ENCODE data around the gene DPP4. TPM values are rescaled to one million over a fixed set of nuclear protein-coding genes. Genes with fewer than 3 reads are reported as not detected.

Gene DPP4
- total and polyA plus RNA-seq, 2 of the 13 experiments (the other 11 are each of a cell fraction or from before 2014, with no cell fraction given), result 39.4 to 109 TPM

- TF ChIP-seq LBX2 (CRISPR knock-in tag; IDR thresholded peaks at IDR 0.05; ENCODE audit: borderline replicate concordance) (no peak), ZFY (CRISPR knock-in tag; IDR thresholded peaks at IDR 0.05) (peak; percentile 21; the same call in 1 of the 2 replicates), NFKBIZ (CRISPR knock-in tag; IDR thresholded peaks at IDR 0.05) (no peak), THRA (CRISPR knock-in tag; IDR thresholded peaks at IDR 0.05; ENCODE audit: borderline replicate concordance) (peak; percentile 79; the same call in 1 of the 2 replicates), ZNF781 (CRISPR knock-in tag; IDR thresholded peaks at IDR 0.05; ENCODE audit: borderline replicate concordance, not compliant biosample characterization) (no peak), CENPT (CRISPR knock-in tag; IDR thresholded peaks at IDR 0.05; ENCODE audit: low read depth) (no peak), CEBPZ (IDR thresholded peaks at IDR 0.05; ENCODE audit: low read length) (no peak), PHF21A (CRISPR knock-in tag; IDR thresholded peaks at IDR 0.05) (no peak), HNF1B (CRISPR knock-in tag; IDR thresholded peaks at IDR 0.05) (no peak), ZNF589 (CRISPR knock-in tag; conservative IDR thresholded peaks at IDR 0.05) (no peak), ZNF609 (CRISPR knock-in tag; IDR thresholded peaks at IDR 0.05; ENCODE audit: borderline replicate concordance) (peak; percentile 69; the same call in 1 of the 2 replicates), CHD4 (IDR thresholded peaks at IDR 0.05; ENCODE audit: borderline replicate concordance, low read length) (no peak), CREBL2 (CRISPR knock-in tag; IDR thresholded peaks at IDR 0.05; ENCODE audit: borderline replicate concordance) (no peak), RAD21 (CRISPR knock-in tag; IDR thresholded peaks at IDR 0.05) (no peak), MEF2D (CRISPR knock-in tag; IDR thresholded peaks at IDR 0.05) (no peak), ZMYM3 (CRISPR knock-in tag; IDR thresholded peaks at IDR 0.05) (no peak)
These were observed 33.4 kb upstream of the DPP4 start (continued) for GRCh38 chr2:162107361-162107901.
